Bronchial epithelial cell (primary cell): ENCODE data around the gene GPR142. TPM values are rescaled to one million over a fixed set of nuclear protein-coding genes. Genes with fewer than 3 reads are reported as not detected.

Source experiments
- DNase-seq: peaks from one replicate; pipeline ENCODE4 v3.0.0-alpha.2; 2010; ENCODE audit warnings: low read depth
- FAIRE-seq: peaks from 2 replicates; lab custom pipeline; 2011; peaks lifted over from hg19 to GRCh38; lab: Jason Lieb, UNC
- H3K27me3 ChIP-seq: 2 replicates; pipeline ENCODE4 v1.5.1; 2011; ENCODE audit warnings: low read length; ENCODE audit not compliant: control insufficient read depth, insufficient read depth
- H3K36me3 ChIP-seq: 2 replicates; pipeline ENCODE4 v1.5.1; 2011; ENCODE audit warnings: low read length; ENCODE audit not compliant: control insufficient read depth, insufficient read depth
- H3K4me3 ChIP-seq: 2 replicates; pipeline ENCODE4 v1.5.1; 2011; ENCODE audit warnings: mild to moderate bottlenecking, low read depth, low read length, control low read depth
- CTCF ChIP-seq: IDR thresholded peaks from 2 replicates; pipeline ENCODE4 v1.5.1; 2011; ENCODE audit warnings: mild to moderate bottlenecking, moderate library complexity, low read length, control low read depth, inconsistent platforms; ENCODE audit not compliant: insufficient read depth, severe bottlenecking
- total RNA-seq: library from RNA; depleted of rRNA; stranded (reverse); fragments of >200 nt; gene quantifications from 2 replicates; pipeline ENCODE4 v1.2.1, GENCODE V29; 2014

The GPR142 gene
- total RNA-seq, 1 donor from 2014 or later = not detected

DNA sequence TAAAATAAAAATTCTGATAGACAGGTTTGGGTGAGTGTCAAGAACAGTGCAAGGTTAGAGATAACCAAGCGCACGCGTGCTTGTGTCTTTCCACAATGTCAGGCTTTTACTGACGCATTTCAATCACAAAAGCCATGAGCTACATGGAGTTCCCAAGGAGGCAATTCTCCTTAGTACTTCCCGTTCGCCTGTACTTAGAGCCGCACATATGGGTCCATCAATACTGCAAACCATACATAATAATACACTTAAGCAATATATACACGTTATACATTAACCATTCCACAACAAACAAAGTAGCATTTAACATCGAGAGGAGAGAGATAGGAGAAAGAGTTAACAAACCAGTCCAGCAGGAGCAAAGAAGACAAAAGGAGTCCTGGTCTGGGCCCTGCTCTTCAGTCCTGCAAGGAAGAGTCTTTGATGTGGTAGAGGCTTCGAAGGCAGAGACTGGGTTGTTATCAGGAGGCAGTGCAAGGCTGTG, 52.7 kb downstream of the GPR142 start:
- DNase-seq (no peak), FAIRE-seq (no peak)
- Histone ChIP-seq H3K27me3 (no peaks in the 10 kb centered on the region), H3K36me3 (no peaks in the 10 kb centered on the region), H3K4me3 (no peak overlapping the region)
- TF ChIP-seq CTCF = no peak

Other genes starting within 250 kb of the GPR142 start
- gene RPL38, start 163.8 kb upstream of the GPR142 start, total RNA-seq = 436 and 2,898 TPM in 2 replicates
- gene TTYH2, start 153.9 kb upstream of the GPR142 start, total RNA-seq = 1.3 and 2.4 TPM in 2 replicates
- gene DNAI2, start 93.3 kb upstream of the GPR142 start, total RNA-seq = not detected in 2 replicates
- not detected in 2 replicates for gene KIF19, start 41.3 kb upstream of the GPR142 start, total RNA-seq
- not detected in 2 replicates for gene BTBD17, start 5.6 kb upstream of the GPR142 start, total RNA-seq
- gene GPRC5C, start 64.6 kb downstream of the GPR142 start, total RNA-seq = 15.4 and 15.5 TPM in 2 replicates
- not detected in 2 replicates for gene CD300A, start 99.1 kb downstream of the GPR142 start, total RNA-seq
- gene CD300LB, start 164.0 kb downstream of the GPR142 start, total RNA-seq = not detected in 2 replicates
- gene CD300C, start 178.6 kb downstream of the GPR142 start, total RNA-seq = not detected in 2 replicates
- gene CD300H, start 200.0 kb downstream of the GPR142 start, total RNA-seq = not detected in 2 replicates
- not detected in 2 replicates for gene CD300LD, start 224.8 kb downstream of the GPR142 start, total RNA-seq